Epithelial cell of umbilical artery (primary cell): Measurements from ENCODE around the gene PRIMPOL. TPM values are rescaled to one million over a fixed set of nuclear protein-coding genes. Genes with fewer than 3 reads are reported as not detected.

Source experiments
- total RNA-seq: library from RNA; depleted of rRNA; stranded (reverse); fragments of >200 nt; gene quantifications from 2 replicates; pipeline ENCODE4 v1.2.3, GENCODE V29; 2014

The PRIMPOL gene
- 11.7 and 23.4 TPM in 2 replicates for total RNA-seq

GRCh38 chr4:184649026-184649970 lies at the start of gene PRIMPOL, which contains the start of gene CASP3:
Gene PRIMPOL (plus strand): TSS chr4:184649738. CDS start chr4:184657141, 7,403 bp downstream.
Gene CASP3 (minus strand): TSS chr4:184649447. CDS start chr4:184638453, 10,994 bp downstream.

GRCh38 chr4:184733654-184734524 lies 84.4 kb downstream of the PRIMPOL start, which contains the start of gene CENPU:
Gene CENPU (minus strand): TSS chr4:184734096. CDS start chr4:184734062, 34 bp downstream.

Other genes with a start within 250 kb of the PRIMPOL start
- gene IRF2, start 175.2 kb upstream of the PRIMPOL start, total RNA-seq: 15.6 and 28.9 TPM in 2 replicates
- gene CASP3, start 291 bp upstream of the PRIMPOL start, total RNA-seq: 88.4 and 114 TPM in 2 replicates
- gene CENPU, start 84.4 kb downstream of the PRIMPOL start, total RNA-seq: 17.2 and 20.8 TPM in 2 replicates
- 16.6 and 18.2 TPM in 2 replicates for gene ACSL1, start 176.2 kb downstream of the PRIMPOL start, total RNA-seq